ENCODE data around the gene SLC6A4.

DNA sequence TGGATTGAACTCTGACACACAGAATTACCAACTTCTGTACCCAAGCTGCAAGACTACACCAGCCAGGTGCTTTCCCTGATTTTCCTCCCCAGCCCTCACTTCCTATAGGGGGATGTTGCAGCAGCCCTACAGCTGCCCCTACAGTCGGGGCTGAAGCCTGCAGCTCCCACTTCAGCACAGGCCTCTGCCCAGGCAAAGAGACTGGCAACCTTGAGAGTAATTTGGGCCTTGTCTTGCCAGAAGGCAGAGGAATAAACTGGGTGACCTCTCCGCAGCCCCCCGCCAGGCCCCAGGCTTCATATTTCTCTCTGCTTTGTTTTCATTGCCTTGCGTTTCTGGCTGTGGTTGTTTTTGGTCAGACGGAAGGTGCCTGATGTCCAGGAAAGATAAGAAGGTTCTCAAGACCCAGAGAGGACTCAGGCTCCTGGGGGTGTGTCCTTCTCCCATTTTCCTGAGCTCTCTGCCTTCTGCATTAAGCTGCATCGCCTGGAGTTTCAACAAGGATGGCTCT lies 32.0 kb downstream of the SLC6A4 start:
- TF ChIP-seq, protein P1, sequence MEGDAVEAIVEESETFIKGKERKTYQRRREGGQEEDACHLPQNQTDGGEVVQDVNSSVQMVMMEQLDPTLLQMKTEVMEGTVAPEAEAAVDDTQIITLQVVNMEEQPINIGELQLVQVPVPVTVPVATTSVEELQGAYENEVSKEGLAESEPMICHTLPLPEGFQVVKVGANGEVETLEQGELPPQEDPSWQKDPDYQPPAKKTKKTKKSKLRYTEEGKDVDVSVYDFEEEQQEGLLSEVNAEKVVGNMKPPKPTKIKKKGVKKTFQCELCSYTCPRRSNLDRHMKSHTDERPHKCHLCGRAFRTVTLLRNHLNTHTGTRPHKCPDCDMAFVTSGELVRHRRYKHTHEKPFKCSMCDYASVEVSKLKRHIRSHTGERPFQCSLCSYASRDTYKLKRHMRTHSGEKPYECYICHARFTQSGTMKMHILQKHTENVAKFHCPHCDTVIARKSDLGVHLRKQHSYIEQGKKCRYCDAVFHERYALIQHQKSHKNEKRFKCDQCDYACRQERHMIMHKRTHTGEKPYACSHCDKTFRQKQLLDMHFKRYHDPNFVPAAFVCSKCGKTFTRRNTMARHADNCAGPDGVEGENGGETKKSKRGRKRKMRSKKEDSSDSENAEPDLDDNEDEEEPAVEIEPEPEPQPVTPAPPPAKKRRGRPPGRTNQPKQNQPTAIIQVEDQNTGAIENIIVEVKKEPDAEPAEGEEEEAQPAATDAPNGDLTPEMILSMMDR (IDR thresholded peaks at IDR 0.05; ENCODE audit: insufficient read depth, low read length) = no peak
- TF ChIP-seq, protein P2, sequence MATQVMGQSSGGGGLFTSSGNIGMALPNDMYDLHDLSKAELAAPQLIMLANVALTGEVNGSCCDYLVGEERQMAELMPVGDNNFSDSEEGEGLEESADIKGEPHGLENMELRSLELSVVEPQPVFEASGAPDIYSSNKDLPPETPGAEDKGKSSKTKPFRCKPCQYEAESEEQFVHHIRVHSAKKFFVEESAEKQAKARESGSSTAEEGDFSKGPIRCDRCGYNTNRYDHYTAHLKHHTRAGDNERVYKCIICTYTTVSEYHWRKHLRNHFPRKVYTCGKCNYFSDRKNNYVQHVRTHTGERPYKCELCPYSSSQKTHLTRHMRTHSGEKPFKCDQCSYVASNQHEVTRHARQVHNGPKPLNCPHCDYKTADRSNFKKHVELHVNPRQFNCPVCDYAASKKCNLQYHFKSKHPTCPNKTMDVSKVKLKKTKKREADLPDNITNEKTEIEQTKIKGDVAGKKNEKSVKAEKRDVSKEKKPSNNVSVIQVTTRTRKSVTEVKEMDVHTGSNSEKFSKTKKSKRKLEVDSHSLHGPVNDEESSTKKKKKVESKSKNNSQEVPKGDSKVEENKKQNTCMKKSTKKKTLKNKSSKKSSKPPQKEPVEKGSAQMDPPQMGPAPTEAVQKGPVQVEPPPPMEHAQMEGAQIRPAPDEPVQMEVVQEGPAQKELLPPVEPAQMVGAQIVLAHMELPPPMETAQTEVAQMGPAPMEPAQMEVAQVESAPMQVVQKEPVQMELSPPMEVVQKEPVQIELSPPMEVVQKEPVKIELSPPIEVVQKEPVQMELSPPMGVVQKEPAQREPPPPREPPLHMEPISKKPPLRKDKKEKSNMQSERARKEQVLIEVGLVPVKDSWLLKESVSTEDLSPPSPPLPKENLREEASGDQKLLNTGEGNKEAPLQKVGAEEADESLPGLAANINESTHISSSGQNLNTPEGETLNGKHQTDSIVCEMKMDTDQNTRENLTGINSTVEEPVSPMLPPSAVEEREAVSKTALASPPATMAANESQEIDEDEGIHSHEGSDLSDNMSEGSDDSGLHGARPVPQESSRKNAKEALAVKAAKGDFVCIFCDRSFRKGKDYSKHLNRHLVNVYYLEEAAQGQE (IDR thresholded peaks at IDR 0.05; ENCODE audit: insufficient replicate concordance, low read depth) = no peak
